Subcutaneous preadipocyte (primary cell): ENCODE data around the gene PDZD11. TPM values are rescaled to one million over a fixed set of nuclear protein-coding genes. Genes with fewer than 3 reads are reported as not detected.

Source experiments
- small RNA-seq: library from RNA; depleted of rRNA; stranded (forward); fragments of <200 nt; gene quantifications from one replicate; pipeline ENCODE3, GENCODE V24; 2012
- total RNA-seq: library from RNA; depleted of rRNA; stranded (reverse); fragments of >200 nt; gene quantifications from 2 replicates; pipeline ENCODE4 v1.2.3, GENCODE V29; 2012

PDZD11 gene
- 40.9 and 56.6 TPM in 2 replicates for total RNA-seq

GRCh38 chrX:70289793-70290770 is at the start of gene PDZD11, which contains the start of gene KIF4A:
Gene PDZD11, minus strand, starts transcription at chrX:70289927. Its CDS starts 586 bp downstream, at chrX:70289341.
Gene KIF4A, plus strand, starts transcription at chrX:70290104. Its CDS starts 355 bp downstream, at chrX:70290459.

GRCh38 chrX:70281951-70282350 is 7.8 kb downstream of the PDZD11 start, which contains the start of gene RAB41:
Gene RAB41, plus strand, starts transcription at chrX:70282172. Its CDS starts 46 bp downstream, at chrX:70282218.

GRCh38 chrX:70268034-70268433 is 21.7 kb downstream of the PDZD11 start, which contains the start of gene ARR3:
Gene ARR3, plus strand, starts transcription at chrX:70268334. Its CDS starts 1,052 bp downstream, at chrX:70269386.

GRCh38 chrX:70260104-70260503 is 29.6 kb downstream of the PDZD11 start, which contains the start of gene P2RY4:
Gene P2RY4, minus strand, starts transcription at chrX:70260204. Its CDS starts 580 bp downstream, at chrX:70259624.

Small RNA genes within 50 kb of the gene (small RNA-seq; reads per million reads assigned to genes)
- gene RNA5SP507: 0.11 reads per million

Other genes starting within 250 kb of the PDZD11 start
- not detected in 2 replicates for gene AWAT2, start 240.0 kb downstream of the PDZD11 start, total RNA-seq
- not detected in 2 replicates for gene OTUD6A, start 227.5 kb downstream of the PDZD11 start, total RNA-seq
- gene IGBP1, start 156.5 kb downstream of the PDZD11 start, total RNA-seq: 44.4 and 64.7 TPM in 2 replicates
- not detected in 2 replicates for gene DGAT2L6, start 112.4 kb downstream of the PDZD11 start, total RNA-seq
- not detected in 2 replicates for gene AWAT1, start 55.3 kb downstream of the PDZD11 start, total RNA-seq
- under 0.01 and 0.39 TPM in 2 replicates for gene P2RY4, start 29.7 kb downstream of the PDZD11 start, total RNA-seq
- not detected in 2 replicates for gene ARR3, start 21.6 kb downstream of the PDZD11 start, total RNA-seq
- gene RAB41, start 7.8 kb downstream of the PDZD11 start, total RNA-seq: not detected in 2 replicates
- gene KIF4A, start 177 bp upstream of the PDZD11 start, total RNA-seq: 11.0 and 17.8 TPM in 2 replicates
- gene GDPD2, start 133.4 kb upstream of the PDZD11 start, total RNA-seq: under 0.01 TPM in 2 replicates
- 2.2 and 3.9 TPM in 2 replicates for gene DLG3, start 154.9 kb upstream of the PDZD11 start, total RNA-seq